Kidney tubule cell (primary cell): Measurements from ENCODE around the gene P3R3URF.

ENCODE experiments used
- DNase-seq: peaks from one replicate; pipeline ENCODE4 v3.0.0-alpha.2; 2018; ENCODE audit warnings: low spot score

P3R3URF gene

GRCh38 chr1:46193984-46194570, 17.8 kb upstream of the P3R3URF start:
- DNase-seq, result peak; percentile 69

GRCh38 chr1:46193285-46193684, 17.0 kb upstream of the P3R3URF start:
- DNase-seq, result no peak

DNA sequence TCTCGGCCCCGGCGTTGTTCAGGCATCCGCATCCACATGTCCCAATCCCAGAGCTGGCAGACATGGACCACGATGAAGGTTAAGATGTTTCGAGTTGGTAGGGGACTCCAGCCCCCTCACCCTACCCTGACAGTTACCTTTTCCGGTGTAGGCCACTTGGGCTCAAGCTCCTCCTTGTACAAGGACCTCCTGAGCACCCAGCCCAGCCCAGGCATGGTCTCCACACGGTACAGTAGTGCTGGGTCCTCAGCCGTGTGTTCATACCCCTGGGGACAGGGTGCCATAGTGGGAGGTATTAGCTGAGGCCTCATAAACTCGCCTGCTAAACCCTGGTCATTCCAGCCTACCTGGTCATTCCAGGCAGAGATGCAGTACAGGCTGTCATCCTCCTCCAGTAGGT, 15.9 kb upstream of the P3R3URF start:
- DNase-seq, result no peak

GRCh38 chr1:46191033-46191701, 14.9 kb upstream of the P3R3URF start:
- DNase-seq, result no peak

DNA sequence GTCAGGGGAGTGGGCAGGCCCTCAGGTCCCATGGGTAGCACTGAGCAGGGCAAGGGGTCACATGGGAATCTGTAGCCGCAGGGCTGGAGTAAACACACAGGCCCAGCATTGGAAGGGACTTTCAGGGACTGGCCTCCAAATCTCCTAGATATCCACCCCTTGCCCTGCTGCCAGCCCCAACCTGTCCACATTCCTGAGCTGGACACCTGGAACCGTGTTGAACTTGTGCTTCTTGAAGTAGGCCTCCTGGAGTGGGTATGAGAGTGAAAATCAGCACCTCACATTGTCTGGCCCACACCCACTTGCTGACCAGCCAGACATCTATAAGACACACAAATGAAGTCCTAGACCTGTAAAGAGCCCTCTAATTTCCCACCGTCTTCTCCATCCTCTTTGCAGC, 14.3 kb upstream of the P3R3URF start:
- DNase-seq, result no peak

DNA sequence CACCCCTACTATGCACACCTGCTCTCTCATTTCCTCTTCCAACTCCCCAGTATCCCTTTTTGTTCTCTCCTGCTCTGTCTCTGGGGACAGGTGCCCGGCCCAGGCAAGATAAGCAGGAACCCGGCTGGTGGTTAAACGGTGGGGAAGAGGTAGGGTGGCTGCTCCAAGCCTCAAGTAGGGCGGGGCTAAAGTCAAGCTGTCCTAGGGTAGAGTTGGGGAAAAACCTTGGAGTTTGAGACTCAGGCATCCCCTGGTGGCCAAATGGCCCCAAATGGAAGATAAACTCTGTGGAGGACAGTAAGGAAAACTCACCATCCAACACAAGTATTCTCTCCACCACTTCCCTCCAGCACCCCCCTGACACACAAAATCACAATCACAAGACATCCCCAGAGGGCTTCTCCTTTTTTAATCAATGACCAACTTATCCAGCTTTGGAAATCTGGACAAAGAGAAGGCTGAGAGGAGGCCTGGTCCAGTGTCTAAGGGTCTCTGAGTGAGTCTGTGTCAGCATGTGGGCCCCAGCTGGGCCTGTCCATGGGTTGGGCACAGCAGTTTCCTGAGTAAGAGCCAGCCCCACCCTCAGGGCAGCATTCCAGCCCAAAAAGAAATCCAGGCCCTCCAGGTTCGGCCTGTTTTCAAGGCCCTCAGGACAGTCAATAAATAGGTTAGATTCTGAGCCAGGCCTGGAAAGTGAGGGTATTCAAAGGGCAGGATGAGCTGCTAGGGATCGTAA, 12.2 kb upstream of the P3R3URF start:
- no peak for DNase-seq

GRCh38 chr1:46187106-46187869, 11.0 kb upstream of the P3R3URF start:
- DNase-seq, result no peak

DNA sequence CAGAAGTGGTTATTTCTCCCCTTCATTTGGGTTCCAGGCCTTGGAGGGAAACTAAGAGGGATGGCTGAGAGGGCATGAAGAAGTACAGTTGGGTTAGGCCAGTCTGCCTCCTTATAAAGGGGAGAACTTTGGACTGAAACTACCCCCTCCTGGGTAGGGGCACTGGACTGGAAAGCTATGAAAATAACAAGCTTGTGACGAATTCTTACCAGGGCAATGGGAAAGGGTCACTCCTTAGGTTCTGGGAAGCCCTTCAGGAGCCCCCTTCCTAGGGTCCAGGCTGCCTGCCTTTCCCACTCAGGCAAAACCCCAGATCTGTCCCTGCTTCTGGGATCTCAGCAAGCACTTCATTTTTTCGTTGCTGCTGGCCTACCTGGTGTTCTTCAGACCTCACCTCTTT, 9.8 kb upstream of the P3R3URF start:
- peak; percentile 87 for DNase-seq

DNA sequence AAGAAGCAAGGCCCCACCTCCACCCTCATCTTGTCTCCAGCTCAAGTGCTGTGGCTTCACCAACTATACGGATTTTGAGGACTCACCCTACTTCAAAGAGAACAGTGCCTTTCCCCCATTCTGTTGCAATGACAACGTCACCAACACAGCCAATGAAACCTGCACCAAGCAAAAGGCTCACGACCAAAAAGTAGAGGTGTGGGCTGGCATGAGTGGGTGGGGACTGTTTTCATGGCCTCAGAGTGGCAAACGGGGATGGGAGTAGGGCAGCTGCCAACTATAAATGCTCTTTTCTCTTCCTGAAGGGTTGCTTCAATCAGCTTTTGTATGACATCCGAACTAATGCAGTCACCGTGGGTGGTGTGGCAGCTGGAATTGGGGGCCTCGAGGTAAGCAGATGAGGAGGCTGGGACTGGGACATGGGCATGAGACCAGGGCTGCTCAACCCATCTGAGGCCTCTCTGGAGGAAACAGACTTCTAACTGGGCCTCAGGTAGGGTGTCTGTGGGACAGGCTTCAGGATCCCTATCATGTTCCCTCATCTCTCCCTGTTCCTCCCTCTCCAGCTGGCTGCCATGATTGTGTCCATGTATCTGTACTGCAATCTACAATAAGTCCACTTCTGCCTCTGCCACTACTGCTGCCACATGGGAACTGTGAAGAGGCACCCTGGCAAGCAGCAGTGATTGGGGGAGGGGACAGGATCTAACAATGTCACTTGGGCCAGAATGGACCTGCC, 8.8 kb upstream of the P3R3URF start:
- no peak for DNase-seq

GRCh38 chr1:46183926-46184557, 7.8 kb upstream of the P3R3URF start:
- no peak for DNase-seq

GRCh38 chr1:46183079-46183847, 7.0 kb upstream of the P3R3URF start:
- peak; percentile 100 for DNase-seq

- DNase-seq, result peak; percentile 81
Measured at GRCh38 chr1:46181343-46182260, 5.3 kb upstream of the P3R3URF start.

DNA sequence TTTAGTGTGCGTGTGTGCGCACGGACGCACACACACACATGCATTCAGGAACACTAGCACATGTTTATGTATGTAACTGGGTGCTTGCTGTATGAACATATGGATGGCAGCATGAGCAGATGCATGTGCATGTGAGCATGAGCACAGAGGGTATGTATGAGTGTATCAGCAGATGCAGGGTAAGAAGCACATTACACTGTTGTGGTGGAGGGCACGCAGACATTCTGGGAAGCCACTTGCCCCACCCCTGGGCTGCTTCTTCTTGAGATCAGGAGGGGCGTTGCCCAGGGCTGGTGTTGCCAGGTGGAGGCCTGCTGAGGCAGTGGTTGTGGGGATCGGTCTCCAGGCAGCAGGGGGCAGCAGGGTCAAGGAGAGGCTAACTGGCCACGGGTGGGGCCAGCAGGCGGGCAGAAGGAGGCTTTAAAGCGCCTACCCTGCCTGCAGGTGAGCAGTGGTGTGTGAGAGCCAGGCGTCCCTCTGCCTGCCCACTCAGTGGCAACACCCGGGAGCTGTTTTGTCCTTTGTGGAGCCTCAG, 3.9 kb upstream of the P3R3URF start:
- DNase-seq, result peak; percentile 91

GRCh38 chr1:46179138-46180081, 3.1 kb upstream of the P3R3URF start:
- peak; percentile 91 for DNase-seq

GRCh38 chr1:46175243-46175642, 1.0 kb downstream of the P3R3URF start:
- DNase-seq, result peak; percentile 58

- peak; percentile 52 for DNase-seq
Measured at GRCh38 chr1:46174448-46175231, 1.6 kb downstream of the P3R3URF start, which contains the start of gene TSPAN1. TSPAN1 (plus strand) TSS chr1:46175087; CDS start chr1:46181108, 6,021 bp downstream.

DNA sequence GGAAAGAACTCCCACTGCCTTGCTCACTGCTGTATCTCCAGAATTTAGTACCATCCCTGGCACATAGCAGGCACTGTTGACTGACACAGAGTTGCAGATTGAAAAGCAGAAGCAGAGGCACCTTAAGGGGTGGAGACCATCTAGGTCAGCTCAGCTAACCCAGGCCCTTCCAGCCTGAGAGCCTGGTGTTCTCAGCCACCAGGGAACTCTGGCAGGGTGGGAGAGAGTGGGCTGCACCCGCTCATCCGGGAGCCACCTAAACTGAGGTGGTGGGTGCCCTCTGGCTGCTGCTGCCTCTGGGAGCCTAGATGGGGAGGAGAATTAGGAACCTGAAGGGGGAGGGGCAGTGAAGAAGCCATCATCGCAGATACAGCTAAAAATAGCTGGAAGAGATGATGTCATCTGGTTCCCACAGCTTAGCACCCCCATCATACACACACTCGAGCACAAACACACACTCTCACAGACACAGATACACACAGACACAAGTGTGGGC, 2.9 kb downstream of the P3R3URF start:
- DNase-seq, result no peak
